ENCODE results near the gene POLD2. TPM values are rescaled to one million over a fixed set of nuclear protein-coding genes. Genes with fewer than 3 reads are reported as not detected.

Gene POLD2
- total and polyA plus RNA-seq, 2 donors (not counting 3 experiments of a cell fraction or from before 2014, with no cell fraction given) = 96.5 to 122 TPM

GRCh38 chr7:44082541-44083207 is 40.7 kb downstream of the POLD2 start:
- CTCF ChIA-PET = no interaction called here
- dilution Hi-C loops (cut with MboI; ENCODE audit: extremely low pct_ligation_motif_present, low sequenced_read_pairs) = no loop called here

GRCh38 chr7:44081266-44081748 is 42.0 kb downstream of the POLD2 start:
- intact Hi-C loops (cut with micrococcal nuclease) = no loop called here
- Histone ChIP-seq H3K27me3 (ENCODE audit: control insufficient read depth in 2 of 2, insufficient read depth in 2 of 2, low read length in 2 of 2) (no peaks in the 10 kb centered on the region), H3K36me3 (ENCODE audit: control insufficient read depth in 2 of 2, extremely low read depth in 1 of 2, insufficient read depth in 2 of 2, low read length in 2 of 2) (peaks cover 0 to 15% of the 10 kb centered on the region in 2 experiments), H3K9me1 (replicated peaks; ENCODE audit: control insufficient read depth, extremely low read depth, insufficient read depth, low read length) (no peaks in the 10 kb centered on the region), H2AFZ (ENCODE audit: low read depth, low read length) (no peak overlapping the region), H3K4me1 (ENCODE audit: control insufficient read depth, extremely low read depth, insufficient read depth, low read length) (peaks cover 4% of the 10 kb centered on the region), H3K27ac (ENCODE audit: insufficient read depth, low read depth, low read length) (no peak overlapping the region), H3K4me2 (ENCODE audit: insufficient read depth, low read length) (peak overlapping the region; percentile 30), H4K20me1 (replicated peaks; ENCODE audit: control insufficient read depth, extremely low read depth, insufficient read depth, low read length) (no peaks in the 10 kb centered on the region), H3K9ac (replicated peaks; ENCODE audit: extremely low read depth, insufficient read depth, low read length) (no peak overlapping the region), H3K4me3 (replicated peaks in 1 of 3; ENCODE audit: insufficient read depth in 1 of 3, low read depth in 1 of 3, low read length in 3 of 3) (no peak overlapping the region), H3K9me3 (replicated peaks; ENCODE audit: control insufficient read depth, insufficient read depth, low read length) (no peaks in the 10 kb centered on the region), H3K79me2 (ENCODE audit: control insufficient read depth, insufficient read depth, low read length) (no peaks in the 10 kb centered on the region)
- ChIA-PET CTCF (interaction anchor here (0.7 to 1.8 kb wide), 3 partner anchors 9 to 44 kb away, joined by 3 to 8 read pairs (median 4); no protein-coding TSS in a partner anchor), POLR2A (no interaction called here)
- dilution Hi-C loops (cut with MboI; ENCODE audit: extremely low pct_ligation_motif_present, low sequenced_read_pairs) = no loop called here
- DNase-seq (ENCODE audit: low read depth, low spot score) (no peak), FAIRE-seq (no peak)
- no peak for TF ChIP-seq CTCF (IDR thresholded peaks at IDR 0.05; ENCODE audit: extremely low read depth in 1 of 2, insufficient read depth in 1 of 2, low read depth in 1 of 2, low read length in 2 of 2)
- TF ChIP-seq JUN (IDR thresholded peaks at IDR 0.05; ENCODE audit: borderline replicate concordance, insufficient read depth, insufficient read length, low read depth) = no peak
- TF ChIP-seq EZH2 (IDR thresholded peaks at IDR 0.05; ENCODE audit: borderline replicate concordance, low read depth, low read length, severe bottlenecking) = no peak
- TF ChIP-seq POLR2AphosphoS5 (IDR thresholded peaks at IDR 0.05; ENCODE audit: insufficient read depth, low read depth, low read length) = no peak
- TF ChIP-seq FOS (IDR thresholded peaks at IDR 0.05; ENCODE audit: borderline replicate concordance, insufficient read depth, low read length) = no peak
- BruUV-seq (replicated peaks) = no TSS peak

More at GRCh38 chr7:44082541-44083207, 40.7 kb downstream of the POLD2 start:
- Histone ChIP-seq H3K9me3 (replicated peaks; ENCODE audit: control insufficient read depth, insufficient read depth, low read length) (no peaks in the 10 kb centered on the region), H3K27me3 (ENCODE audit: control insufficient read depth in 2 of 2, insufficient read depth in 2 of 2, low read length in 2 of 2) (no peaks in the 10 kb centered on the region), H3K9me1 (replicated peaks; ENCODE audit: control insufficient read depth, extremely low read depth, insufficient read depth, low read length) (no peaks in the 10 kb centered on the region), H3K79me2 (ENCODE audit: control insufficient read depth, insufficient read depth, low read length) (no peaks in the 10 kb centered on the region), H3K4me1 (ENCODE audit: control insufficient read depth, extremely low read depth, insufficient read depth, low read length) (peaks cover 8% of the 10 kb centered on the region), H3K27ac (ENCODE audit: insufficient read depth, low read depth, low read length) (peak overlapping the region; percentile 50), H2AFZ (ENCODE audit: low read depth, low read length) (peak overlapping the region; percentile 87), H4K20me1 (replicated peaks; ENCODE audit: control insufficient read depth, extremely low read depth, insufficient read depth, low read length) (no peaks in the 10 kb centered on the region), H3K4me2 (ENCODE audit: insufficient read depth, low read length) (peak overlapping the region; percentile 91), H3K9ac (replicated peaks; ENCODE audit: extremely low read depth, insufficient read depth, low read length) (peak overlapping the region; percentile 65), H3K36me3 (ENCODE audit: control insufficient read depth in 2 of 2, extremely low read depth in 1 of 2, insufficient read depth in 2 of 2, low read length in 2 of 2) (peaks cover 0 to 12% of the 10 kb centered on the region in 2 experiments), H3K4me3 (replicated peaks in 1 of 3; ENCODE audit: insufficient read depth in 1 of 3, low read depth in 1 of 3, low read length in 3 of 3) (peak overlapping the region; percentile 63 to 79 (median 72))
- intact Hi-C loops (cut with micrococcal nuclease) = loop anchor here (1.0 to 2.0 kb wide), 3 partner anchors 22 to 41 kb away; partner anchors contain the start of genes AEBP1, DBNL and POLD2
- peak; percentile 73 for TF ChIP-seq POLR2AphosphoS5 (IDR thresholded peaks at IDR 0.05; ENCODE audit: insufficient read depth, low read depth, low read length)
- TF ChIP-seq, protein P1, sequence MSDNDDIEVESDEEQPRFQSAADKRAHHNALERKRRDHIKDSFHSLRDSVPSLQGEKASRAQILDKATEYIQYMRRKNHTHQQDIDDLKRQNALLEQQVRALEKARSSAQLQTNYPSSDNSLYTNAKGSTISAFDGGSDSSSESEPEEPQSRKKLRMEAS (IDR thresholded peaks at IDR 0.05; ENCODE audit: insufficient read depth, insufficient read length) = no peak
- TF ChIP-seq MYC (IDR thresholded peaks at IDR 0.05; ENCODE audit: low read depth, low read length) = no peak
- TF ChIP-seq POLR2A (IDR thresholded peaks at IDR 0.05; ENCODE audit: low read depth, low read length) = peak; percentile 72
- POLR2A ChIA-PET = no interaction called here
- BruUV-seq (replicated peaks) = TSS peak; percentile 78
- peak; percentile 98 for DNase-seq (ENCODE audit: low read depth, low spot score)
- FAIRE-seq = peak; percentile 98
